ENCODE data around the gene PGLYRP3. TPM values are rescaled to one million over a fixed set of nuclear protein-coding genes. Genes with fewer than 3 reads are reported as not detected.

Gene PGLYRP3
- total RNA-seq, 1 donor from 2014 or later = not detected

GRCh38 chr1:153271711-153272110 is 41.0 kb downstream of the PGLYRP3 start:
- no peak for TF ChIP-seq CTCF (IDR thresholded peaks at IDR 0.05; ENCODE audit: borderline replicate concordance)
- no peaks in the 10 kb centered on the region for H3K9me3 ChIP-seq (replicated peaks)
- no peak overlapping the region for H3K27ac ChIP-seq (replicated peaks)
- peaks cover 45% of the 10 kb centered on the region for H3K27me3 ChIP-seq (ENCODE audit: low read depth)
- intact Hi-C loops (cut with micrococcal nuclease) = no loop called here
- no peak overlapping the region for H3K4me3 ChIP-seq
- H3K4me1 ChIP-seq = no peaks in the 10 kb centered on the region
- H3K36me3 ChIP-seq = no peaks in the 10 kb centered on the region
- DNase-seq = no peak

- Histone ChIP-seq H3K4me3 (no peak overlapping the region), H3K27ac (replicated peaks) (no peak overlapping the region), H3K27me3 (ENCODE audit: low read depth) (peaks cover 93% of the 10 kb centered on the region), H3K36me3 (no peaks in the 10 kb centered on the region), H3K4me1 (peaks cover 19% of the 10 kb centered on the region), H3K9me3 (replicated peaks) (no peaks in the 10 kb centered on the region)
- intact Hi-C loops (cut with micrococcal nuclease) = no loop called here
- DNase-seq = no peak
- no peak for TF ChIP-seq CTCF (IDR thresholded peaks at IDR 0.05; ENCODE audit: borderline replicate concordance)
Observed at GRCh38 chr1:153265457-153265856, 47.3 kb downstream of the PGLYRP3 start.

- no peak overlapping the region for H3K27ac ChIP-seq (replicated peaks)
- H3K4me3 ChIP-seq = no peak overlapping the region
- DNase-seq = no peak
- peaks cover 19% of the 10 kb centered on the region for H3K4me1 ChIP-seq
- H3K36me3 ChIP-seq = no peaks in the 10 kb centered on the region
- H3K9me3 ChIP-seq (replicated peaks) = no peaks in the 10 kb centered on the region
- TF ChIP-seq CTCF (IDR thresholded peaks at IDR 0.05; ENCODE audit: borderline replicate concordance) = no peak
- intact Hi-C loops (cut with micrococcal nuclease) = no loop called here
- peaks cover 99% of the 10 kb centered on the region for H3K27me3 ChIP-seq (ENCODE audit: low read depth)
Observed at GRCh38 chr1:153262462-153263157, 50.1 kb downstream of the PGLYRP3 start.

GRCh38 chr1:153262070-153262366 is 50.7 kb downstream of the PGLYRP3 start:
- intact Hi-C loops (cut with micrococcal nuclease) = no loop called here
- Histone ChIP-seq H3K27me3 (ENCODE audit: low read depth) (peaks cover 96% of the 10 kb centered on the region), H3K4me1 (peaks cover 19% of the 10 kb centered on the region), H3K36me3 (no peaks in the 10 kb centered on the region), H3K9me3 (replicated peaks) (no peaks in the 10 kb centered on the region), H3K4me3 (peak overlapping the region; percentile 66), H3K27ac (replicated peaks) (no peak overlapping the region)
- no peak for DNase-seq
- TF ChIP-seq CTCF (IDR thresholded peaks at IDR 0.05; ENCODE audit: borderline replicate concordance) = no peak

DNA sequence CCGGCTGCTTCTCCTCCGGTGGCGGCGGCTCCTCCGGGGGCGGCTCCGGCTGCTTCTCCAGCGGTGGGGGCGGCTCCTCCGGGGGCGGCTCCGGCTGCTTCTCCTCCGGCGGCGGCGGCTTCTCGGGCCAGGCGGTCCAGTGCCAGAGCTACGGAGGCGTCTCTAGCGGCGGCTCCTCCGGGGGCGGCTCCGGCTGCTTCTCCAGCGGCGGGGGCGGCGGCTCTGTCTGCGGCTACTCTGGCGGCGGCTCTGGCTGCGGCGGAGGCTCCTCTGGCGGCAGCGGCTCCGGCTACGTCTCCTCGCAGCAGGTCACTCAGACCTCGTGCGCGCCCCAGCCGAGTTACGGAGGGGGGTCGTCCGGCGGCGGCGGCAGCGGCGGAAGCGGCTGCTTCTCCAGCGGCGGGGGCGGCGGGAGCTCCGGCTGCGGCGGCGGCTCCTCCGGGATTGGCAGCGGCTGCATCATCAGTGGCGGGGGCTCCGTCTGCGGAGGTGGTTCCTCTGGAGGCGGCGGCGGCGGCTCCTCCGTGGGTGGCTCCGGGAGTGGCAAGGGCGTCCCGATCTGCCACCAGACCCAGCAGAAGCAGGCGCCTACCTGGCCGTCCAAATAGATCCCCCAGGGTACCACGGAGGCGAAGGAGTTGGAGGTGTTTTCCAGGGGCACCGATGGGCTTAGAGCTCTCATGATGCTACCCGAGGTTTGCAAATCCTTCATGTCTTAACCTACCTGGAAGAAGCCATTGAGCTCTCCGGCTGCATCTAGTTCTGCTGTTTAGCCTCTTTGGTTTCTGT is 51.3 kb downstream of the PGLYRP3 start:
- no peaks in the 10 kb centered on the region for H3K36me3 ChIP-seq
- no peak for TF ChIP-seq CTCF (IDR thresholded peaks at IDR 0.05; ENCODE audit: borderline replicate concordance)

More for the DNA sequence above, 51.3 kb downstream of the PGLYRP3 start:
- Histone ChIP-seq H3K27ac (replicated peaks) (no peak overlapping the region), H3K9me3 (replicated peaks) (no peaks in the 10 kb centered on the region), H3K4me1 (peaks cover 19% of the 10 kb centered on the region), H3K4me3 (peak overlapping the region; percentile 66), H3K27me3 (ENCODE audit: low read depth) (peaks cover 92% of the 10 kb centered on the region)
- peak; percentile 29 for DNase-seq
- intact Hi-C loops (cut with micrococcal nuclease) = no loop called here

Data from left ventricle myocardium inferior (tissue), 1 donor.